HepG2 (cell line): Measurements from ENCODE around the gene DNM1. TPM values are rescaled to one million over a fixed set of nuclear protein-coding genes. Genes with fewer than 3 reads are reported as not detected.
A peak's percentile ranks its signal among the peaks of the same experiment; 100 is the strongest.

Source experiments
- ARHGAP35 ChIP-seq: sonication (generic); formaldehyde crosslinking; IDR thresholded peaks from 2 replicates; pipeline ENCODE4 v1.9.0; 2022; ENCODE audit warnings: mild to moderate bottlenecking, inconsistent platforms, moderate library complexity, missing genetic modification reagents, borderline replicate concordance
- ATF7-NPFF ChIP-seq: sonication (generic); formaldehyde crosslinking; IDR thresholded peaks from 2 replicates; pipeline ENCODE4 v1.8.1; 2023; ENCODE audit warnings: mild to moderate bottlenecking, low read depth, missing genetic modification reagents, moderate library complexity
- DR1 ChIP-seq: sonication (generic); formaldehyde crosslinking; IDR thresholded peaks from 2 replicates; pipeline ENCODE4 v1.8.0; 2021; ENCODE audit warnings: mild to moderate bottlenecking, missing genetic modification reagents, inconsistent platforms
- KAT7 ChIP-seq: IDR thresholded peaks from 2 replicates; pipeline ENCODE4 v1.6.1; 2018; ENCODE audit warnings: borderline replicate concordance, missing compliant biosample characterization
- KMT2B ChIP-seq: IDR thresholded peaks from 2 replicates; pipeline ENCODE4 v1.6.1; 2016; ENCODE audit warnings: missing genetic modification reagents, missing compliant biosample characterization
- MLLT10 ChIP-seq: sonication (generic); formaldehyde crosslinking; IDR thresholded peaks from 2 replicates; pipeline ENCODE4 v1.4.0; 2020; ENCODE audit warnings: missing genetic modification reagents
- NFRKB ChIP-seq: fragments of 450-650 bp; IDR thresholded peaks from 2 replicates; pipeline ENCODE4 v1.6.1; 2017
- POGZ ChIP-seq: sonication (generic); formaldehyde crosslinking; IDR thresholded peaks from 2 replicates; pipeline ENCODE4 v1.4.0; 2020; ENCODE audit warnings: mild to moderate bottlenecking, missing genetic modification reagents
- SAP130 ChIP-seq: IDR thresholded peaks from 2 replicates; pipeline ENCODE4 v1.6.1; 2016; ENCODE audit warnings: low read depth
- SKI ChIP-seq: fragments of 450-650 bp; IDR thresholded peaks from one replicate; pipeline ENCODE4 v1.6.1; 2018; ENCODE audit warnings: mild to moderate bottlenecking; ENCODE audit not compliant: partially characterized antibody
- SMYD3 ChIP-seq: sonication (generic); formaldehyde crosslinking; IDR thresholded peaks from 2 replicates; pipeline ENCODE4 v1.8.1; 2023; ENCODE audit warnings: mild to moderate bottlenecking, missing genetic modification reagents
- SRF ChIP-seq: IDR thresholded peaks from 2 replicates; pipeline ENCODE4 v1.6.1; 2011; ENCODE audit warnings: mild to moderate bottlenecking, low read depth, low read length, moderate library complexity
- STAT5B ChIP-seq: sonication (generic); formaldehyde crosslinking; IDR thresholded peaks from 2 replicates; pipeline ENCODE4 v1.4.0; 2020; ENCODE audit warnings: missing genetic modification reagents
- TAF1 ChIP-seq: sonication (generic); formaldehyde crosslinking; IDR thresholded peaks from 2 replicates; pipeline ENCODE4 v1.4.0; 2020; ENCODE audit warnings: missing genetic modification reagents
- TBX2 ChIP-seq: sonication (generic); formaldehyde crosslinking; IDR thresholded peaks from 2 replicates; pipeline ENCODE4 v1.5.0; 2020; ENCODE audit warnings: missing genetic modification reagents, mild to moderate bottlenecking, borderline replicate concordance
- ZNF282 ChIP-seq: fragments of 450-650 bp; IDR thresholded peaks from 2 replicates; pipeline ENCODE4 v1.6.1; 2018; ENCODE audit not compliant: partially characterized antibody
- ZNF652 ChIP-seq: IDR thresholded peaks from 2 replicates; pipeline ENCODE4 v1.6.1; 2016; ENCODE audit warnings: low read depth, borderline replicate concordance
- polyA plus RNA-seq, 8 experiments: library from polyadenylated mRNA; depleted of rRNA in 3 of 8; stranded (reverse) in 7 of 8; unstranded in 1 of 8; fragments of >200 nt; fragmentation: Illumina TruSeq in 4 of 8; extraction: Trizol in 4 of 8; gene quantifications; 2 replicates each; pipeline versions ENCODE4 v1.2.1 to v1.2.3, GENCODE V29; 2011 to 2016; ENCODE audit warnings: low read depth in 4 of 8, missing spikeins in 1 of 8, mixed read lengths in 1 of 8; ENCODE audit not compliant: insufficient read depth in 1 of 8
- total RNA-seq, 5 experiments: library from RNA; depleted of rRNA; stranded (reverse); fragments of >200 nt; fragmentation: Illumina TruSeq; extraction: Trizol; gene quantifications; 2 replicates each; pipeline ENCODE4 v1.2.3, GENCODE V29; 2016; ENCODE audit warnings: low read depth in 1 of 5
- TF ChIP-seq, protein P1 (sequence below): sonication (generic); formaldehyde crosslinking; IDR thresholded peaks from 2 replicates; pipeline ENCODE4 v1.5.1; 2020; ENCODE audit warnings: mild to moderate bottlenecking, moderate library complexity, missing genetic modification reagents
- TF ChIP-seq, protein P2 (sequence below): sonication (generic); formaldehyde crosslinking; IDR thresholded peaks from 2 replicates; pipeline ENCODE4 v1.9.0; 2021; ENCODE audit warnings: missing genetic modification reagents, mild to moderate bottlenecking, borderline replicate concordance
- TF ChIP-seq, protein P3 (sequence below): sonication (generic); formaldehyde crosslinking; IDR thresholded peaks from 2 replicates; pipeline ENCODE4 v1.4.0; 2020; ENCODE audit warnings: missing genetic modification reagents
- TF ChIP-seq, protein P4 (sequence below): sonication (generic); formaldehyde crosslinking; IDR thresholded peaks from 2 replicates; pipeline ENCODE4 v1.4.0; 2020; ENCODE audit warnings: missing genetic modification reagents
- TF ChIP-seq, protein P5 (sequence below), 2 experiments: sonication (generic) in 1 of 2; formaldehyde crosslinking in 1 of 2; IDR thresholded peaks; 2 replicates each; pipeline versions ENCODE4 v1.4.0 to v1.6.1; 2016 to 2020; ENCODE audit warnings: borderline replicate concordance in 1 of 2, low read depth in 1 of 2, mild to moderate bottlenecking in 1 of 2, missing genetic modification reagents in 1 of 2

The DNM1 gene
- total and polyA plus RNA-seq, 2 of the 13 experiments (the other 11 are each of a cell fraction or from before 2014, with no cell fraction given) = 0.13 to 0.58 TPM

DNA sequence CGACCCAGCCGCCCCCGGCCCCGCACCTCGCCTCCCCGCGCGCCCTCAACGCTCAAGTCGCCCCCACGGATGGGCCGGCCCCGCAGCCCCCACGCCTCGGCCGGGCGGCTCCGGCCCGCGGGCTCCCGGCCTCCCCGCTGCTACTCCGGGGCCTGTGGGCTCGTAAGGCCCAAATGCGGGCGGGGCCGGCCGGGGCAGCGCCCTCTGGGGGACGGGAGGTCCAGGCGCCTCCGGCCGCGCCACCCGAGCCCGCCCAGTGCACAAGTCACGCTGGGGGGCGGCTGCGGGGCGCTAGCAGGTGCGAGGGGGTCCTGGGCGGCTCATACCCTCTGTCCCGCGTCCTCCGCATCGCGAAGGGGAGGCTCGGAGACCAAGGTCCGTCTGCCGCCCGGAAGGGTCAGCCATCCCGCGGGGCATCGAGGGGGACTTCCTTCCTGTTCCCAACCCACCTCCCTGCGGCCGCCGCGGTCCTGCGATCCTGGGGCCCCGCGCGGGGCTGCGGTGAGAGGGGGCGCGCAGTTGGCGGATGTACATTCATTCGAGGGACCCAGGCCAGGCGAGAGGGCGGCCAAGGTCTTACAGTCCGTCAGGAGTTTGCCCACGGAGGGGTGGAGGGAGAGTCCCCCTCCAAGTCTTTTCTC is 11.7 kb upstream of the DNM1 start, which contains the start of gene CIZ1 (continued):
- TF ChIP-seq, protein P1, sequence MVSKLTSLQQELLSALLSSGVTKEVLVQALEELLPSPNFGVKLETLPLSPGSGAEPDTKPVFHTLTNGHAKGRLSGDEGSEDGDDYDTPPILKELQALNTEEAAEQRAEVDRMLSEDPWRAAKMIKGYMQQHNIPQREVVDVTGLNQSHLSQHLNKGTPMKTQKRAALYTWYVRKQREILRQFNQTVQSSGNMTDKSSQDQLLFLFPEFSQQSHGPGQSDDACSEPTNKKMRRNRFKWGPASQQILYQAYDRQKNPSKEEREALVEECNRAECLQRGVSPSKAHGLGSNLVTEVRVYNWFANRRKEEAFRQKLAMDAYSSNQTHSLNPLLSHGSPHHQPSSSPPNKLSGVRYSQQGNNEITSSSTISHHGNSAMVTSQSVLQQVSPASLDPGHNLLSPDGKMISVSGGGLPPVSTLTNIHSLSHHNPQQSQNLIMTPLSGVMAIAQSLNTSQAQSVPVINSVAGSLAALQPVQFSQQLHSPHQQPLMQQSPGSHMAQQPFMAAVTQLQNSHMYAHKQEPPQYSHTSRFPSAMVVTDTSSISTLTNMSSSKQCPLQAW = no peak
- TF ChIP-seq TBX2 (peak; percentile 57), ZNF282 (no peak), KAT7 (CRISPR knock-in tag) (peak; percentile 55; the same call in 1 of the 2 replicates), ZNF652 (CRISPR knock-in tag) (no peak), MLLT10 (no peak), SKI (peak; percentile 37), ATF7-NPFF (peak; percentile 58), TAF1 (peak; percentile 85), SMYD3 (CRISPR knock-in tag) (0 out of 2 replicates have a peak, but pooled peaks have one; percentile 34), SRF (no peak), SAP130 (CRISPR knock-in tag) (peak; percentile 74), STAT5B (CRISPR knock-in tag) (0 out of 2 replicates have a peak, but pooled peaks have one; percentile 20), NFRKB (no peak), DR1 (CRISPR knock-in tag) (peak; percentile 15; the same call in 1 of the 2 replicates), KMT2B (CRISPR knock-in tag) (peak; percentile 18; the same call in 1 of the 2 replicates), ARHGAP35 (CRISPR knock-in tag) (0 out of 2 replicates have a peak, but pooled peaks have one; percentile 45), POGZ (CRISPR knock-in tag) (peak; percentile 47; the same call in 1 of the 2 replicates)
- TF ChIP-seq, protein P2, sequence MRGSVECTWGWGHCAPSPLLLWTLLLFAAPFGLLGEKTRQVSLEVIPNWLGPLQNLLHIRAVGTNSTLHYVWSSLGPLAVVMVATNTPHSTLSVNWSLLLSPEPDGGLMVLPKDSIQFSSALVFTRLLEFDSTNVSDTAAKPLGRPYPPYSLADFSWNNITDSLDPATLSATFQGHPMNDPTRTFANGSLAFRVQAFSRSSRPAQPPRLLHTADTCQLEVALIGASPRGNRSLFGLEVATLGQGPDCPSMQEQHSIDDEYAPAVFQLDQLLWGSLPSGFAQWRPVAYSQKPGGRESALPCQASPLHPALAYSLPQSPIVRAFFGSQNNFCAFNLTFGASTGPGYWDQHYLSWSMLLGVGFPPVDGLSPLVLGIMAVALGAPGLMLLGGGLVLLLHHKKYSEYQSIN (CRISPR knock-in tag) = no peak
- TF ChIP-seq, protein P3, sequence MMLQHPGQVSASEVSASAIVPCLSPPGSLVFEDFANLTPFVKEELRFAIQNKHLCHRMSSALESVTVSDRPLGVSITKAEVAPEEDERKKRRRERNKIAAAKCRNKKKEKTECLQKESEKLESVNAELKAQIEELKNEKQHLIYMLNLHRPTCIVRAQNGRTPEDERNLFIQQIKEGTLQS (CRISPR knock-in tag) = no peak
- TF ChIP-seq, protein P4, sequence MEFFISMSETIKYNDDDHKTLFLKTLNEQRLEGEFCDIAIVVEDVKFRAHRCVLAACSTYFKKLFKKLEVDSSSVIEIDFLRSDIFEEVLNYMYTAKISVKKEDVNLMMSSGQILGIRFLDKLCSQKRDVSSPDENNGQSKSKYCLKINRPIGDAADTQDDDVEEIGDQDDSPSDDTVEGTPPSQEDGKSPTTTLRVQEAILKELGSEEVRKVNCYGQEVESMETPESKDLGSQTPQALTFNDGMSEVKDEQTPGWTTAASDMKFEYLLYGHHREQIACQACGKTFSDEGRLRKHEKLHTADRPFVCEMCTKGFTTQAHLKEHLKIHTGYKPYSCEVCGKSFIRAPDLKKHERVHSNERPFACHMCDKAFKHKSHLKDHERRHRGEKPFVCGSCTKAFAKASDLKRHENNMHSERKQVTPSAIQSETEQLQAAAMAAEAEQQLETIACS (CRISPR knock-in tag) = peak; percentile 62
- TF ChIP-seq, protein P5, sequence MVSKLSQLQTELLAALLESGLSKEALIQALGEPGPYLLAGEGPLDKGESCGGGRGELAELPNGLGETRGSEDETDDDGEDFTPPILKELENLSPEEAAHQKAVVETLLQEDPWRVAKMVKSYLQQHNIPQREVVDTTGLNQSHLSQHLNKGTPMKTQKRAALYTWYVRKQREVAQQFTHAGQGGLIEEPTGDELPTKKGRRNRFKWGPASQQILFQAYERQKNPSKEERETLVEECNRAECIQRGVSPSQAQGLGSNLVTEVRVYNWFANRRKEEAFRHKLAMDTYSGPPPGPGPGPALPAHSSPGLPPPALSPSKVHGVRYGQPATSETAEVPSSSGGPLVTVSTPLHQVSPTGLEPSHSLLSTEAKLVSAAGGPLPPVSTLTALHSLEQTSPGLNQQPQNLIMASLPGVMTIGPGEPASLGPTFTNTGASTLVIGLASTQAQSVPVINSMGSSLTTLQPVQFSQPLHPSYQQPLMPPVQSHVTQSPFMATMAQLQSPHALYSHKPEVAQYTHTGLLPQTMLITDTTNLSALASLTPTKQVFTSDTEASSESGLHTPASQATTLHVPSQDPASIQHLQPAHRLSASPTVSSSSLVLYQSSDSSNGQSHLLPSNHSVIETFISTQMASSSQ (IDR thresholded peaks at IDR 0.05; ENCODE audit: low read depth) = no peak
- TF ChIP-seq, protein P5 (CRISPR knock-in tag; IDR thresholded peaks at IDR 0.05; ENCODE audit: borderline replicate concordance) = no peak
